OCI-LY1 (cell line): ENCODE measurements around the gene CTNNA3.

ENCODE experiments used
- H2AFZ ChIP-seq: fragments of 200-600 bp; sonication (generic), shearing (Covaris generic); 2 replicates; pipeline ENCODE4 v1.6.0; 2014; ENCODE audit warnings: antibody characterized with exemption, mild to moderate bottlenecking, low read length
- H3F3A ChIP-seq: fragments of 200-600 bp; sonication (generic), shearing (Covaris generic); 2 replicates; pipeline ENCODE4 v1.6.0; 2014; ENCODE audit warnings: mild to moderate bottlenecking, antibody characterized with exemption, low read length, moderate library complexity; ENCODE audit not compliant: insufficient read depth
- H3K27ac ChIP-seq: fragments of 200-600 bp; sonication (generic); 2 replicates; pipeline ENCODE4 v1.5.1; 2014; ENCODE audit warnings: low read length, mixed run types, mild to moderate bottlenecking, low read depth; ENCODE audit not compliant: poor library complexity, severe bottlenecking
- H3K27me3 ChIP-seq: fragments of 200-600 bp; sonication (generic); 2 replicates; pipeline ENCODE4 v1.6.0; 2014; ENCODE audit warnings: antibody characterized with exemption, mild to moderate bottlenecking, low read length, moderate library complexity; ENCODE audit not compliant: insufficient read depth
- H3K36me3 ChIP-seq: fragments of 200-600 bp; sonication (generic); 2 replicates; pipeline ENCODE4 v1.6.1; 2014; ENCODE audit warnings: mild to moderate bottlenecking, antibody characterized with exemption, low read length, moderate library complexity, mixed read lengths; ENCODE audit not compliant: insufficient read depth
- H3K4me1 ChIP-seq: fragments of 200-600 bp; sonication (generic); 2 replicates; pipeline ENCODE4 v1.5.1; 2014; ENCODE audit warnings: mild to moderate bottlenecking, low read length, moderate library complexity; ENCODE audit not compliant: insufficient read depth, severe bottlenecking
- H3K4me2 ChIP-seq: fragments of 200-600 bp; sonication (generic), shearing (Covaris generic); 2 replicates; pipeline ENCODE4 v1.6.1; 2014; ENCODE audit warnings: low read length
- H3K4me3 ChIP-seq: fragments of 200-600 bp; sonication (generic); 2 replicates; pipeline ENCODE4 v1.5.1; 2014; ENCODE audit warnings: low read length, low read depth, mild to moderate bottlenecking, mixed read lengths; ENCODE audit not compliant: poor library complexity, severe bottlenecking
- H3K79me2 ChIP-seq: fragments of 200-600 bp; shearing (Covaris generic); 2 replicates; pipeline ENCODE4 v1.6.1; 2016; ENCODE audit warnings: mixed run types, low read length, mixed read lengths; ENCODE audit not compliant: insufficient read depth
- H3K9ac ChIP-seq: fragments of 200-600 bp; sonication (generic), shearing (Covaris generic); 2 replicates; pipeline ENCODE4 v1.6.1; 2014; ENCODE audit warnings: mild to moderate bottlenecking, low read length, mixed read lengths
- H3K9me2 ChIP-seq: fragments of 200-600 bp; sonication (generic), shearing (Covaris generic); 2 replicates; pipeline ENCODE4 v1.6.1; 2014; ENCODE audit warnings: low read depth, mild to moderate bottlenecking, low read length, mixed read lengths
- H3K9me3 ChIP-seq: fragments of 200-600 bp; shearing (Covaris generic); 2 replicates; pipeline ENCODE4 v1.6.1; 2014; ENCODE audit warnings: low read length, mixed read lengths
- H4K20me1 ChIP-seq: fragments of 200-600 bp; sonication (generic), shearing (Covaris generic); 2 replicates; pipeline ENCODE4 v1.6.0; 2016; ENCODE audit warnings: mild to moderate bottlenecking, low read length; ENCODE audit not compliant: insufficient read depth
- CTCF ChIP-seq: fragments of 200-600 bp; sonication (generic), shearing (Covaris generic); IDR thresholded peaks from 2 replicates; pipeline ENCODE4 v1.5.1; 2017; ENCODE audit warnings: mild to moderate bottlenecking, antibody characterized with exemption, low read length, moderate library complexity, mixed read lengths
- EZH2 ChIP-seq: fragments of 200-600 bp; sonication (generic), shearing (Covaris generic); IDR thresholded peaks from 2 replicates; pipeline ENCODE4 v1.8.0; 2017; ENCODE audit warnings: borderline replicate concordance, mixed run types, mild to moderate bottlenecking, antibody characterized with exemption, low read length, moderate library complexity, mixed read lengths

The CTNNA3 gene

DNA sequence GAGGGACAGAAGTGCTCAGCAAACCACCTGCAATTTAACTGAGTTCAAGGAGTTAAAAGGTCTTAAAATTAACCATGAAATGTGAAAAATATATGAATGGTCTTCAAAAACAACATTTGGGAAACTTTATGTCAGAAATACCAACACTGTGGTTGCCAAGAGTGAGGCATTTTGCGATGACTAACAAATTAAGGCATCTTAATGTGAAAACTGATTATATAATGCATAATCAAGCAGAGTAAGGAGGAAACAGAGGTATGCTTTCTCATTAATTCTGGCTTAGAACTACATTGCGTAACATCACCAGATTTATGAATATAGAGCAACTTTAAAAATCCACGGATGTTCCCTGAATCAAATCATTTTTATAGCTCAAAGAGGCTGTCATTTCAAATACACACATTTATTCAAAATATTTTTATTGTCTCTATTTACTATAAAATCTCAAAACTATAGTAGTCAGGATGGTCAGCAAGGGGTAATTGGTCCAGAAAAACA is 434.6 kb downstream of the CTNNA3 start:
- H3K4me2 ChIP-seq: no peak overlapping the region
- no peaks in the 10 kb centered on the region for H3K4me1 ChIP-seq
- H3K4me3 ChIP-seq: no peak overlapping the region
- no peaks in the 10 kb centered on the region for H3F3A ChIP-seq
- no peak for TF ChIP-seq CTCF
- no peak for TF ChIP-seq EZH2
- no peaks in the 10 kb centered on the region for H3K9me2 ChIP-seq
- no peaks in the 10 kb centered on the region for H3K27me3 ChIP-seq
- H3K36me3 ChIP-seq: no peaks in the 10 kb centered on the region
- H3K27ac ChIP-seq: no peak overlapping the region
- no peaks in the 10 kb centered on the region for H3K9me3 ChIP-seq
- H4K20me1 ChIP-seq: no peaks in the 10 kb centered on the region
- H3K9ac ChIP-seq: no peak overlapping the region
- H3K79me2 ChIP-seq: no peaks in the 10 kb centered on the region
- no peak overlapping the region for H2AFZ ChIP-seq

- Histone ChIP-seq H3K4me1 (no peaks in the 10 kb centered on the region), H3K36me3 (no peaks in the 10 kb centered on the region), H3K9ac (no peak overlapping the region), H3K9me3 (no peaks in the 10 kb centered on the region), H3K4me2 (no peak overlapping the region), H3K27me3 (no peaks in the 10 kb centered on the region), H3K27ac (no peak overlapping the region), H3K9me2 (no peaks in the 10 kb centered on the region), H3F3A (no peaks in the 10 kb centered on the region), H3K4me3 (no peak overlapping the region), H3K79me2 (no peaks in the 10 kb centered on the region), H4K20me1 (no peaks in the 10 kb centered on the region), H2AFZ (no peak overlapping the region)
- no peak for TF ChIP-seq CTCF
- no peak for TF ChIP-seq EZH2
These were observed 436.6 kb downstream of the CTNNA3 start for GRCh38 chr10:67259319-67259929.

GRCh38 chr10:67257427-67258144 is 438.4 kb downstream of the CTNNA3 start:
- Histone ChIP-seq H4K20me1 (no peaks in the 10 kb centered on the region), H3K9ac (no peak overlapping the region), H3K9me2 (no peaks in the 10 kb centered on the region), H3F3A (no peaks in the 10 kb centered on the region), H3K4me3 (no peak overlapping the region), H2AFZ (no peak overlapping the region), H3K79me2 (no peaks in the 10 kb centered on the region), H3K27me3 (no peaks in the 10 kb centered on the region), H3K36me3 (no peaks in the 10 kb centered on the region), H3K4me1 (no peaks in the 10 kb centered on the region), H3K27ac (no peak overlapping the region), H3K9me3 (no peaks in the 10 kb centered on the region), H3K4me2 (no peak overlapping the region)
- TF ChIP-seq CTCF: no peak
- no peak for TF ChIP-seq EZH2
